Measurements from ENCODE around the gene TNIK. TPM values are rescaled to one million over a fixed set of nuclear protein-coding genes. Genes with fewer than 3 reads are reported as not detected.

The TNIK gene
- total and polyA plus RNA-seq, 4 donors: 3.7 to 9.8 (median 5.2) TPM

GRCh38 chr3:171177553-171177952, 282.7 kb downstream of the TNIK start:
- Histone ChIP-seq H3K4me1 (ENCODE audit: control insufficient read depth in 4 of 4, insufficient read depth in 4 of 4, low read length in 3 of 4) (no peaks in the 10 kb centered on the region), H3K9me3 (ENCODE audit: control insufficient read depth in 4 of 4, low read length in 3 of 4) (no peaks in the 10 kb centered on the region), H3K4me3 (ENCODE audit: low read depth in 1 of 3, low read length in 3 of 3) (no peak overlapping the region), H3K36me3 (ENCODE audit: control insufficient read depth in 4 of 4, insufficient read depth in 3 of 4, low read depth in 1 of 4, low read length in 3 of 4) (peaks cover 0 to 2% (median 0%) of the 10 kb centered on the region in 4 donors), H3K9ac (ENCODE audit: low read depth in 1 of 2, low read length in 2 of 2) (no peak overlapping the region), H3K27me3 (ENCODE audit: control insufficient read depth in 4 of 4, insufficient read depth in 4 of 4, low read length in 3 of 4) (no peaks in the 10 kb centered on the region), H3K27ac (ENCODE audit: low read depth in 1 of 2, low read length in 2 of 2) (no peak overlapping the region)
- no peak for DNase-seq (ENCODE audit: low spot score)
- 89% methylated on average over 2 of the region's 2 CpGs for WGBS
- no peak for TF ChIP-seq HNF4A (conservative IDR thresholded peaks at IDR 0.05)
- TF ChIP-seq JUND (IDR thresholded peaks at IDR 0.05): no peak
- no peak for TF ChIP-seq TAF1 (conservative IDR thresholded peaks at IDR 0.05)
- no peak for TF ChIP-seq GABPA (IDR thresholded peaks at IDR 0.05 in 1 of 2, conservative IDR thresholded peaks at IDR 0.05 in 1 of 2)
- TF ChIP-seq ZBTB33 (IDR thresholded peaks at IDR 0.05): no peak
- no peak for TF ChIP-seq ATF3 (IDR thresholded peaks at IDR 0.05)
- TF ChIP-seq MAX (IDR thresholded peaks at IDR 0.05): no peak
- no peak for TF ChIP-seq FOXA1 (IDR thresholded peaks at IDR 0.05)
- no peak for TF ChIP-seq FOXA2 (IDR thresholded peaks at IDR 0.05)
- no peak for TF ChIP-seq CTCF (IDR thresholded peaks at IDR 0.05; ENCODE audit: low read depth, low read length, missing input control)
- no peak for TF ChIP-seq RAD21 (IDR thresholded peaks at IDR 0.05)
- TF ChIP-seq EGR1 (IDR thresholded peaks at IDR 0.05; ENCODE audit: low read depth in 2 of 2): no peak
- no peak for TF ChIP-seq SP1 (IDR thresholded peaks at IDR 0.05)
- no peak for TF ChIP-seq RXRA (IDR thresholded peaks at IDR 0.05)

GRCh38 chr3:171177056-171177455, 283.1 kb downstream of the TNIK start:
- peaks cover 0 to 2% (median 0%) of the 10 kb centered on the region in 4 donors for H3K36me3 ChIP-seq (ENCODE audit: control insufficient read depth in 4 of 4, insufficient read depth in 3 of 4, low read depth in 1 of 4, low read length in 3 of 4)

More at GRCh38 chr3:171177056-171177455, 283.1 kb downstream of the TNIK start:
- TF ChIP-seq REST (IDR thresholded peaks at IDR 0.05): no peak
- TF ChIP-seq FOXA1 (IDR thresholded peaks at IDR 0.05): no peak
- no peak for TF ChIP-seq HNF4G (IDR thresholded peaks at IDR 0.05)
- no peak overlapping the region for H3K27ac ChIP-seq (ENCODE audit: low read depth in 1 of 2, low read length in 2 of 2)
- no peaks in the 10 kb centered on the region for H3K4me1 ChIP-seq (ENCODE audit: control insufficient read depth in 4 of 4, insufficient read depth in 4 of 4, low read length in 3 of 4)
- no peaks in the 10 kb centered on the region for H3K27me3 ChIP-seq (ENCODE audit: control insufficient read depth in 4 of 4, insufficient read depth in 4 of 4, low read length in 3 of 4)
- no peaks in the 10 kb centered on the region for H3K9me3 ChIP-seq (ENCODE audit: control insufficient read depth in 4 of 4, low read length in 3 of 4)
- H3K4me3 ChIP-seq (ENCODE audit: low read depth in 1 of 3, low read length in 3 of 3): no peak overlapping the region
- H3K9ac ChIP-seq (ENCODE audit: low read depth in 1 of 2, low read length in 2 of 2): no peak overlapping the region
- WGBS: 90% methylated on average over 3 of the region's 3 CpGs
- DNase-seq (ENCODE audit: low spot score): no peak
